ENCODE data around the gene ATXN7.
A peak's percentile ranks its signal among the peaks of the same experiment; 100 is the strongest.

Gene ATXN7

DNA sequence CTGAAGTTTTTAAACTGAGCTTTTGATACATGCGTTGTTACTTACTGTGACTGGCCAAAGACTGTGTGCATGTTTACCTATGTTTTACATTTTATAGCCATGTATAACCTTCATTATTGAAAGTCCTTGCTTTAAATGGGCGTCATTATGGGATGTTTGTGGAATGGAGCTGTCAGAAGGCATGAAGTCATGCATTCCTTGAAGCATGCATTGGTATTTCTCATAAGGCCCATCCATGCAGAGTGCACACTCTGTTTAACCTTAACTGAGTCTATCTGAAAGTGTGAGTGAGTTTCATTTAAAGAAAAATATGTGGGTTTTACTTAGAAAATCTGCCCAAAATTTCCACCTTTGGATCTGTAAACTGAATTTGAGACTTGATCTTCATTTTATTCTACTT is 108.5 kb downstream of the ATXN7 start:
- no peaks in the 10 kb centered on the region for H3K27me3 Mint-ChIP-seq (ENCODE audit: low read depth, poor library complexity)
- H3K4me1 Mint-ChIP-seq: peaks cover 82% of the 10 kb centered on the region
- H3K36me3 Mint-ChIP-seq (ENCODE audit: low read depth): peaks cover 17% of the 10 kb centered on the region
- TF ChIP-seq CTCF (IDR thresholded peaks at IDR 0.05): no peak
- DNase-seq: no peak
- H3K9me3 Mint-ChIP-seq: no peaks in the 10 kb centered on the region
- peak overlapping the region; percentile 82 for H3K27ac Mint-ChIP-seq
- H3K4me3 Mint-ChIP-seq: no peak overlapping the region

DNA sequence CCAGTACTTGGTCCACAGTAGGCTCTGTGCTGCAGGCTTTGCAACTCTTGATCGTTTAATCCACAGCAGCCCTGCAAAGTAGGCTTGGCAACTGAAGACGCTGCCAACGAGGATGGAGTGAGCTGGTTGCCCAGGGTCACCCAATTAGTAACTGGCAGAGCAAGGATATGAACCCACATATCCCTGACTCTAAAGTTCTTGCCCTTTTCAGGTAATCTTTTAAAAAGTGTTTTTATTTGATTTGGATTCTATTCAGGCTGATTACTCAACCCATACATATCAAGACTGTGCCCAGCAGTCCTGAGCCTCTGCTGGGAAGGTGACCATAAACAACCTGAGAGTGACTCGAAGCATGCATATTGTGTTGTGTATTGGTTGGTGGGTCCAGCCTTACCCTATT is 109.3 kb downstream of the ATXN7 start:
- no peaks in the 10 kb centered on the region for H3K9me3 Mint-ChIP-seq
- TF ChIP-seq CTCF (IDR thresholded peaks at IDR 0.05): no peak
- no peak overlapping the region for H3K27ac Mint-ChIP-seq
- DNase-seq: no peak
- no peaks in the 10 kb centered on the region for H3K27me3 Mint-ChIP-seq (ENCODE audit: low read depth, poor library complexity)
- peaks cover 17% of the 10 kb centered on the region for H3K36me3 Mint-ChIP-seq (ENCODE audit: low read depth)
- H3K4me1 Mint-ChIP-seq: peaks cover 81% of the 10 kb centered on the region
- no peak overlapping the region for H3K4me3 Mint-ChIP-seq

- peaks cover 81% of the 10 kb centered on the region for H3K4me1 Mint-ChIP-seq
Observed at GRCh38 chr3:63973406-63973805, 109.7 kb downstream of the ATXN7 start.

GRCh38 chr3:63974451-63974850 is 110.8 kb downstream of the ATXN7 start:
- H3K27ac Mint-ChIP-seq: no peak overlapping the region
- peaks cover 81% of the 10 kb centered on the region for H3K4me1 Mint-ChIP-seq
- TF ChIP-seq CTCF (IDR thresholded peaks at IDR 0.05): no peak
- no peaks in the 10 kb centered on the region for H3K27me3 Mint-ChIP-seq (ENCODE audit: low read depth, poor library complexity)
- H3K4me3 Mint-ChIP-seq: no peak overlapping the region
- no peak for DNase-seq
- H3K36me3 Mint-ChIP-seq (ENCODE audit: low read depth): peaks cover 17% of the 10 kb centered on the region
- H3K9me3 Mint-ChIP-seq: no peaks in the 10 kb centered on the region

More at GRCh38 chr3:63973406-63973805, 109.7 kb downstream of the ATXN7 start:
- Mint-ChIP-seq H3K27ac (peak overlapping the region; percentile 82), H3K9me3 (no peaks in the 10 kb centered on the region), H3K36me3 (ENCODE audit: low read depth) (peaks cover 17% of the 10 kb centered on the region), H3K27me3 (ENCODE audit: low read depth, poor library complexity) (no peaks in the 10 kb centered on the region), H3K4me3 (no peak overlapping the region)
- no peak for TF ChIP-seq CTCF (IDR thresholded peaks at IDR 0.05)
- DNase-seq: no peak

DNA sequence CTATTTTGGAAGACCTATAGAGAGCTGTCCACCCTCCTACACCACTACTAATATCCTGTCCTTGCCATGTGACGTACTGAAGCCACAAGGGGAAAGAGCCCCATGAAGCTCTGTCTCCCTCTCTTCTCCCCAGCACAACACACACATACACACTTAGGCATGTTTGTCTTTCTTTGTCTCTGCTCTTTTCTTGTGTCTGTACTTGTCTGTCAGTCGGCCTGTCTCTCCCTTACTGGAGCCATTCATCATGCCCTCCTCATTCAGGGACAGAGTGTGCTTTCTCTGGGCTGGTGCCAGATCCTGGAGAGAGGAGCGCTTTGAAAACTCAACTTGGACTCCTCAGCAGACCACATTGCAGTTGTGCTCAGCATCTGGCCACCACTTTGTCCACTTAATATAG is 112.1 kb downstream of the ATXN7 start:
- Mint-ChIP-seq H3K4me1 (peaks cover 77% of the 10 kb centered on the region), H3K36me3 (ENCODE audit: low read depth) (peaks cover 24% of the 10 kb centered on the region), H3K27ac (peak overlapping the region; percentile 1), H3K4me3 (no peak overlapping the region), H3K9me3 (no peaks in the 10 kb centered on the region), H3K27me3 (ENCODE audit: low read depth, poor library complexity) (no peaks in the 10 kb centered on the region)
- no peak for DNase-seq
- no peak for TF ChIP-seq CTCF (IDR thresholded peaks at IDR 0.05)

DNA sequence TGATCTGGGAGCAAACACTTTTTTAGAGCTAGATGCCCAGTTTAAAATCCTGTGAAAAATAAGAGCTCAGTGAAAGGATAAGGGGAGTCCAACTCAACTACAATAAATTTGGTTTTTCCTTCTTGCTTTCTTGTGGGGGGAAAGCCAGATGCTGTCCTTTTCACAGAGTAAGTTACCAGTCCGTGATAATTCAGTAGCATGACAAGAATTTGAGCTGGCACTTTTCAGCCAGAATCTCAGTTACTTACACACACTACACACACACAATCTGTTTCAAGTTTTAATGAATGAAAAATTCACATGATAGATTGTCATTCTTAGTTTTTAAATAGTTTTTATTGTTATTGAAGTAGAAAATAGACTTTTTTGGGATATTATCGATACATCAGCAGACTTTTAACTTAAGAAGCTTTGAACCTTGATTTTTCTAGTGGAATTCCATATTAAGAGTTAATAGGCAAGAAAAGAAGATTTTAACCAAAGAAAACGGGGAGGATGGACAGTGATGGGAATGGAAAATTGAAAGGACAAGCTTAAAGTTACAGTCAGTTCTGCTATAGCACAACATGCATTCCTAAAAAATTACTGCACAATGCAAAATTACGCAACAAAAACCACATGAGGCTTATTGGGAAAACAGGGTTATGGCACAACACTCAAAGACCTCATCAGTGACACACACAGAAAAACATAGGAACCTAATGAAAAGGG is 112.6 kb downstream of the ATXN7 start:
- peaks cover 24% of the 10 kb centered on the region for H3K36me3 Mint-ChIP-seq (ENCODE audit: low read depth)
- peaks cover 71% of the 10 kb centered on the region for H3K4me1 Mint-ChIP-seq

More for the DNA sequence above, 112.6 kb downstream of the ATXN7 start:
- Mint-ChIP-seq H3K9me3 (no peaks in the 10 kb centered on the region), H3K27me3 (ENCODE audit: low read depth, poor library complexity) (no peaks in the 10 kb centered on the region), H3K4me3 (no peak overlapping the region), H3K27ac (peak overlapping the region; percentile 1)
- no peak for DNase-seq
- no peak for TF ChIP-seq CTCF (IDR thresholded peaks at IDR 0.05)

All from nephron progenitor cell (in vitro differentiated cells).